Trophoblast cell (in vitro differentiated cells and primary cell): ENCODE measurements around the gene FPR3.
A peak's percentile ranks its signal among the peaks of the same experiment; 100 is the strongest.

Source experiments
- DNase-seq, 2 donors: peaks; one replicate each; pipeline ENCODE4 v3.0.0-alpha.2; 2016
- H2AFZ ChIP-seq: 2 replicates; pipeline ENCODE4 v1.6.1; 2013; ENCODE audit warnings: low read length, moderate library complexity, mild to moderate bottlenecking; ENCODE audit not compliant: insufficient read depth, poor library complexity
- H2AK5ac ChIP-seq: 2 replicates; pipeline ENCODE4 v1.6.1; 2013; ENCODE audit warnings: mild to moderate bottlenecking, low read length
- H2BK120ac ChIP-seq: 2 replicates; pipeline ENCODE4 v1.6.1; 2013; ENCODE audit warnings: low read length, mild to moderate bottlenecking, moderate library complexity; ENCODE audit not compliant: insufficient read depth, poor library complexity
- H2BK12ac ChIP-seq: 2 replicates; pipeline ENCODE4 v1.6.1; 2013; ENCODE audit warnings: mild to moderate bottlenecking, low read length, moderate library complexity
- H2BK5ac ChIP-seq: 2 replicates; pipeline ENCODE4 v1.6.1; 2013; ENCODE audit warnings: low read length, low read depth, moderate library complexity, mild to moderate bottlenecking; ENCODE audit not compliant: poor library complexity
- H3K14ac ChIP-seq: 2 replicates; pipeline ENCODE4 v1.6.1; 2013; ENCODE audit warnings: mild to moderate bottlenecking, low read length
- H3K18ac ChIP-seq: 2 replicates; pipeline ENCODE4 v1.6.1; 2013; ENCODE audit warnings: mild to moderate bottlenecking, low read length
- H3K23ac ChIP-seq: 2 replicates; pipeline ENCODE4 v1.6.1; 2013; ENCODE audit warnings: low read length
- H3K27ac ChIP-seq: 2 replicates; pipeline ENCODE4 v1.5.1; 2013; ENCODE audit warnings: low read depth, mild to moderate bottlenecking, inconsistent platforms, low read length, moderate library complexity
- H3K27me3 ChIP-seq: 2 replicates; pipeline ENCODE4 v1.6.1; 2013; ENCODE audit warnings: inconsistent platforms, mild to moderate bottlenecking, low read length, moderate library complexity; ENCODE audit not compliant: insufficient read depth
- H3K36me3 ChIP-seq, 2 experiments: 1 replicate in 1 of 2; 2 replicates in 1 of 2; pipeline ENCODE4 v1.6.1; 2013; ENCODE audit warnings: low read length in 2 of 2, mild to moderate bottlenecking in 2 of 2, moderate library complexity in 1 of 2; ENCODE audit not compliant: insufficient read depth in 2 of 2, control insufficient read depth in 1 of 2
- H3K4ac ChIP-seq: 2 replicates; pipeline ENCODE4 v1.6.1; 2013; ENCODE audit warnings: low read depth, mild to moderate bottlenecking, low read length, moderate library complexity
- H3K4me1 ChIP-seq, 2 experiments: 1 replicate in 1 of 2; 2 replicates in 1 of 2; pipeline ENCODE4 v1.6.1; 2013; ENCODE audit warnings: low read length in 2 of 2, mild to moderate bottlenecking in 2 of 2, moderate library complexity in 1 of 2; ENCODE audit not compliant: insufficient read depth in 2 of 2, control insufficient read depth in 1 of 2
- H3K4me2 ChIP-seq: 2 replicates; pipeline ENCODE4 v1.6.1; 2013; ENCODE audit warnings: inconsistent platforms, mild to moderate bottlenecking, low read length, moderate library complexity
- H3K4me3 ChIP-seq: 2 replicates; pipeline ENCODE4 v1.5.1; 2013; ENCODE audit warnings: mild to moderate bottlenecking, low read depth, low read length, inconsistent platforms
- H3K79me1 ChIP-seq: one replicate; pipeline ENCODE4 v1.6.1; 2013; ENCODE audit warnings: low read length
- H3K79me2 ChIP-seq: 2 replicates; pipeline ENCODE4 v1.6.1; 2013; ENCODE audit warnings: low read length, mild to moderate bottlenecking; ENCODE audit not compliant: control insufficient read depth, insufficient read depth, poor library complexity
- H3K9ac ChIP-seq: 2 replicates; pipeline ENCODE4 v1.6.1; 2013; ENCODE audit warnings: mild to moderate bottlenecking, low read length
- H3K9me3 ChIP-seq: 2 replicates; pipeline ENCODE4 v1.6.1; 2013; ENCODE audit warnings: low read depth, mild to moderate bottlenecking, control low read depth, inconsistent platforms, low read length; ENCODE audit not compliant: insufficient read depth
- H4K12ac ChIP-seq: 2 replicates; pipeline ENCODE4 v1.6.1; 2013; ENCODE audit warnings: low read depth, mild to moderate bottlenecking, low read length, moderate library complexity
- H4K8ac ChIP-seq: 2 replicates; pipeline ENCODE4 v1.6.1; 2013; ENCODE audit warnings: low read depth, mild to moderate bottlenecking, low read length, moderate library complexity
- H4K91ac ChIP-seq: one replicate; pipeline ENCODE4 v1.6.1; 2013; ENCODE audit warnings: low read depth, mild to moderate bottlenecking, low read length, moderate library complexity
- WGBS: extraction: QIAGEN DNeasy Blood & Tissue Kit; methylation state at CpG from one replicate; pipeline ENCODE4 v1.1.7; 2013; ENCODE audit warnings: missing lambda C conversion rate; ENCODE audit not compliant: insufficient read length, insufficient coverage; ENCODE audit errors: extremely low coverage; 5-methylcytosine and 5-hydroxymethylcytosine counted together

Gene FPR3

DNA sequence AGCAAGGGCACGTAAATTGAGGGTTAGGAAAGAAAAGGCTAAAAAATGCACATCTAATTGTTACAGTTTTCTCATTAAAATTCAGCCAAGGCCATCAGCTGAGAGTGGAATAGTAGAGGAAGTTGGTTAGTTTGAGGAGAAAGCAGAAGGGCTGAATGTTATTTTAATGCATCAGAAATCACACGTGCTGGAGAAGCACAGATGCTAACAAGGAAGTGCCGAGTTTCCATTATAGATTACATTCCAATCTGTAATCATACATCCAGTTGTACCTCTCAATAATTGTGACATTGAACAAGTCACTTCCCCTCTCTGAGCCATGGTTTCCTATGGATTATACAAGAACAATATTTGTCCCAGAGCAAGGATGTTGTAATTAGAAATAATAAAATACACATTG lies 25.1 kb downstream of the FPR3 start:
- Histone ChIP-seq H3K27ac (no peak overlapping the region), H2BK120ac (no peak overlapping the region), H2BK5ac (no peak overlapping the region), H3K4ac (no peak overlapping the region), H4K91ac (no peak overlapping the region), H3K79me2 (no peaks in the 10 kb centered on the region), H4K12ac (no peak overlapping the region), H3K36me3 (no peaks in the 10 kb centered on the region), H3K9ac (no peak overlapping the region), H3K27me3 (no peaks in the 10 kb centered on the region), H3K4me3 (no peak overlapping the region), H3K14ac (no peak overlapping the region), H3K4me2 (no peak overlapping the region), H2BK12ac (no peak overlapping the region), H2AFZ (no peak overlapping the region), H3K4me1 (peaks cover 0 to 3% of the 10 kb centered on the region in 2 experiments), H3K79me1 (no peaks in the 10 kb centered on the region), H4K8ac (no peak overlapping the region), H3K18ac (no peak overlapping the region), H3K9me3 (peaks cover 17% of the 10 kb centered on the region), H3K23ac (no peak overlapping the region), H2AK5ac (no peak overlapping the region)
- no peak for DNase-seq
- no CpG with 5 or more reads among the region's 3 CpGs for WGBS

DNA sequence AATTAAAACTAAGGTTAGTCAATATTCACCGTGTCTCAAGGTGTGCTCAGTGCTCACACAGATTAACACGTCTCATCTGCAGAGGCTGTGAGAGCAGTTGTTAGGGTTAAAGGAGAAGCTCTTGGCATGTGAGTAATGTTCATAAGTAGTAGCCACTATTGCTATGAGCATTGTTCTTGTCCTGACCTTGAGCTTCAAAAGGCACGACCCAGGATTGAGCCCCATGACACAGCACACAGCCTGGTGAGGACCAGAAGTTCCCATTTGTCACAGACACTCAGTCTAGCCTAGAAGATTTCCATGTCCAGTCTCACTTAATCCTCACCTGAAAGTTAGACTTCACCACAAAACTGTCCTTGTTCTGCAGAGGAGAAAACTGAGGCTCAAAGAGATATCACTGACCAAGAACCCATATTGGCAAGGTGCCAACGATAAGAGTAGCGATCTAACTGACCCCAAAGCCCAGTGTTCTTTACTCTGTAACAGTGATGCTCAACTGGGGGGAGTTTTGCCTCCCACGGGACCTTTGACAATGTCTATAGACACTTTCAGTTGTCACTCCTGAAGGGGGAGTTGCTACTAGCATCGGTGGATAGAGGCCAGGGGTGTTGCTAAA lies 26.0 kb downstream of the FPR3 start:
- no peaks in the 10 kb centered on the region for H3K79me1 ChIP-seq
- H3K27ac ChIP-seq: no peak overlapping the region
- H3K4me2 ChIP-seq: no peak overlapping the region
- no peak overlapping the region for H3K4ac ChIP-seq
- H3K9me3 ChIP-seq: peaks cover 14% of the 10 kb centered on the region
- no peaks in the 10 kb centered on the region for H3K36me3 ChIP-seq
- H4K8ac ChIP-seq: no peak overlapping the region
- H2BK120ac ChIP-seq: no peak overlapping the region
- H4K91ac ChIP-seq: peak overlapping the region; percentile 35
- H3K4me3 ChIP-seq: no peak overlapping the region
- WGBS: no CpG with 5 or more reads among the region's 7 CpGs
- no peak overlapping the region for H3K18ac ChIP-seq
- no peak overlapping the region for H3K23ac ChIP-seq
- H3K9ac ChIP-seq: no peak overlapping the region
- H4K12ac ChIP-seq: no peak overlapping the region
- H2BK12ac ChIP-seq: peak overlapping the region; percentile 30
- no peak overlapping the region for H2AFZ ChIP-seq
- H3K4me1 ChIP-seq: peaks cover 0 to 3% of the 10 kb centered on the region in 2 experiments
- no peak overlapping the region for H2BK5ac ChIP-seq
- no peak overlapping the region for H3K14ac ChIP-seq
- H2AK5ac ChIP-seq: no peak overlapping the region
- peak in 1 of 2 donors; percentile 22 for DNase-seq
- H3K79me2 ChIP-seq: no peaks in the 10 kb centered on the region
- no peaks in the 10 kb centered on the region for H3K27me3 ChIP-seq

- no peaks in the 10 kb centered on the region for H3K27me3 ChIP-seq
- no peaks in the 10 kb centered on the region for H3K36me3 ChIP-seq
- no peak overlapping the region for H4K8ac ChIP-seq
- no peak overlapping the region for H2AK5ac ChIP-seq
- H3K4me3 ChIP-seq: no peak overlapping the region
- no peak overlapping the region for H3K14ac ChIP-seq
- H3K4me2 ChIP-seq: no peak overlapping the region
- no peak overlapping the region for H3K18ac ChIP-seq
- no peak overlapping the region for H2BK12ac ChIP-seq
- H3K9ac ChIP-seq: no peak overlapping the region
- no CpG with 5 or more reads among the region's 3 CpGs for WGBS
- no peak overlapping the region for H2BK120ac ChIP-seq
- peaks cover 0 to 3% of the 10 kb centered on the region in 2 experiments for H3K4me1 ChIP-seq
- H2AFZ ChIP-seq: no peak overlapping the region
- H3K9me3 ChIP-seq: peaks cover 12% of the 10 kb centered on the region
- no peak overlapping the region for H3K4ac ChIP-seq
- no peaks in the 10 kb centered on the region for H3K79me2 ChIP-seq
- H4K91ac ChIP-seq: no peak overlapping the region
- H2BK5ac ChIP-seq: no peak overlapping the region
- H3K79me1 ChIP-seq: no peaks in the 10 kb centered on the region
- DNase-seq: peak; percentile 50 to 87
- no peak overlapping the region for H3K27ac ChIP-seq
- H3K23ac ChIP-seq: no peak overlapping the region
- H4K12ac ChIP-seq: no peak overlapping the region
These were observed 26.5 kb downstream of the FPR3 start for GRCh38 chr19:51821456-51821855.

DNA sequence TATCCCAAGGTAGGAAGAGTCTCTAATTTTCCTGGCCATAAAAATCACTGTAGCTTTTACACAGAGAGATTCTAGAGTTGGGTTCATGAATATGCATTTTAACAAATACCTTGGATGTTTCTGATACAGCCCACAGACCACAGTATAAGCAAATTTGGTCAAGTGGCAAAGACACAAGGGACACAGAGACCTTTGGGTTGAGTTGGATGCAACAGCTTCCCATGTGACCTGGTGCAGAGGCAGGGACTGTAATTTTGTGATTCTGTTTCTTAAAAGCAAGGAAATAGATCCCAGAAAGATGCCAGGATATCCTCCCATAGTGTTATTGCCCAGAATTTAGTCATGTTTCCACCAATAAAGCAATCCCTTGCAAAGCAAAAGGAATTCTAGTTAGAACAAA lies 27.0 kb downstream of the FPR3 start:
- H4K8ac ChIP-seq: no peak overlapping the region
- no peaks in the 10 kb centered on the region for H3K36me3 ChIP-seq
- no peaks in the 10 kb centered on the region for H3K79me2 ChIP-seq
- no peak overlapping the region for H3K18ac ChIP-seq
- peaks cover 15% of the 10 kb centered on the region for H3K9me3 ChIP-seq
- no peak overlapping the region for H2BK5ac ChIP-seq
- no peak overlapping the region for H2AK5ac ChIP-seq
- H4K12ac ChIP-seq: no peak overlapping the region
- H3K4me1 ChIP-seq: peaks cover 0 to 3% of the 10 kb centered on the region in 2 experiments
- H2BK120ac ChIP-seq: no peak overlapping the region
- H3K4me3 ChIP-seq: no peak overlapping the region
- H2AFZ ChIP-seq: no peak overlapping the region
- H3K4me2 ChIP-seq: no peak overlapping the region
- no peak overlapping the region for H3K14ac ChIP-seq
- no peaks in the 10 kb centered on the region for H3K27me3 ChIP-seq
- no peak overlapping the region for H3K23ac ChIP-seq
- no peak for DNase-seq
- H3K27ac ChIP-seq: no peak overlapping the region
- H3K9ac ChIP-seq: no peak overlapping the region
- no peak overlapping the region for H2BK12ac ChIP-seq
- no peak overlapping the region for H4K91ac ChIP-seq
- H3K79me1 ChIP-seq: no peaks in the 10 kb centered on the region
- H3K4ac ChIP-seq: no peak overlapping the region
